Prostate gland (tissue), 2 donors: ENCODE data around the gene C17orf107. TPM values are rescaled to one million over a fixed set of nuclear protein-coding genes. Genes with fewer than 3 reads are reported as not detected.

Experiments
- DNase-seq: peaks from one replicate; pipeline ENCODE4 v3.0.0-alpha.2; 2019; ENCODE audit warnings: low spot score
- H3K27ac ChIP-seq, 2 donors: fragments of 200-600 bp; sonication (generic); 2 replicates each; pipeline ENCODE4 v1.5.1; 2017 to 2019
- H3K27me3 ChIP-seq: fragments of 200-600 bp; sonication (generic); replicated peaks from 2 replicates; pipeline ENCODE4 v1.5.1; 2019; ENCODE audit not compliant: insufficient read depth
- H3K36me3 ChIP-seq, 2 donors: fragments of 200-600 bp; sonication (generic); 1 replicate in 1 of 2; 2 replicates in 1 of 2; pipeline versions ENCODE4 v1.5.1 to v1.8.1; 2017 to 2019
- H3K4me1 ChIP-seq: fragments of 200-600 bp; sonication (generic); replicated peaks from 2 replicates; pipeline ENCODE4 v1.5.1; 2019
- H3K4me3 ChIP-seq, 2 donors: fragments of 200-600 bp; sonication (generic); 2 replicates each; pipeline ENCODE4 v1.5.1; 2017 to 2019
- H3K9me3 ChIP-seq: fragments of 200-600 bp; sonication (generic); 2 replicates; pipeline ENCODE4 v1.5.1; 2017
- POLR2A ChIP-seq: fragments of 450-650 bp; IDR thresholded peaks from one replicate; pipeline ENCODE4 v1.6.1; 2016; ENCODE audit warnings: antibody characterized with exemption, mild to moderate bottlenecking
- POLR2AphosphoS5 ChIP-seq: sonication (generic); formaldehyde crosslinking; IDR thresholded peaks from one replicate; pipeline ENCODE4 v1.6.1; 2017; ENCODE audit warnings: antibody characterized with exemption
- WGBS: methylation state at CpG from one replicate; pipeline ENCODE4 v1.1.5; 2018; 5-methylcytosine and 5-hydroxymethylcytosine counted together
- intact Hi-C: fragments of 100-400 bp; cut with DNase I; formaldehyde crosslinking; loops from one replicate; pipeline ENCODE4 v1.14.2; 2022
- total RNA-seq, 2 donors: library from RNA; depleted of rRNA; stranded (reverse); fragments of >200 nt; gene quantifications; one replicate each; pipeline ENCODE4 v1.1.0, GENCODE V29; 2016
- TF ChIP-seq, protein P1 (sequence below), 4 experiments: fragments of 200-600 bp in 2 of 4; fragments of 450-650 bp in 2 of 4; sonication (generic) in 2 of 4; IDR thresholded peaks; 1 replicate in 3 of 4; 2 replicates in 1 of 4; pipeline ENCODE4 v1.5.1; 2016 to 2019; ENCODE audit warnings: antibody characterized with exemption in 4 of 4, mild to moderate bottlenecking in 2 of 4, moderate library complexity in 2 of 4

C17orf107 gene
- total RNA-seq, 2 donors from 2014 or later = 2.4 to 15.4 TPM

DNA sequence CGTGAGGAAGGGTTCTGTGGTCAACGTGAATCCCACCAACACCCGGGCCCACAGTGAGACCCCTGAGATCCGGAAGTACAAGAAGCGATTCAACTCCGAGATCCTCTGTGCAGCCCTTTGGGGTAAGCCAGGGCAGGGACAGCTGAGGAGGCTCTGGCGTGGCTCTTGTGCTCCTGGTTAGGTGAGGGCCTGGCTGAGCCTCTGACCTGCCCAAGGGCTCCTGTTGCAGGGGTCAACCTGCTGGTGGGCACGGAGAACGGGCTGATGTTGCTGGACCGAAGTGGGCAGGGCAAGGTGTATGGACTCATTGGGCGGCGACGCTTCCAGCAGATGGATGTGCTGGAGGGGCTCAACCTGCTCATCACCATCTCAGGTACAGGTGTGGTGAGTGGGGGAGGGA lies 4.2 kb upstream of the C17orf107 start:
- no peak overlapping the region for H3K4me3 ChIP-seq
- H3K27me3 ChIP-seq = no peaks in the 10 kb centered on the region
- H3K4me1 ChIP-seq = no peaks in the 10 kb centered on the region
- intact Hi-C loops = no loop called here
- DNase-seq = no peak
- TF ChIP-seq, protein P1, sequence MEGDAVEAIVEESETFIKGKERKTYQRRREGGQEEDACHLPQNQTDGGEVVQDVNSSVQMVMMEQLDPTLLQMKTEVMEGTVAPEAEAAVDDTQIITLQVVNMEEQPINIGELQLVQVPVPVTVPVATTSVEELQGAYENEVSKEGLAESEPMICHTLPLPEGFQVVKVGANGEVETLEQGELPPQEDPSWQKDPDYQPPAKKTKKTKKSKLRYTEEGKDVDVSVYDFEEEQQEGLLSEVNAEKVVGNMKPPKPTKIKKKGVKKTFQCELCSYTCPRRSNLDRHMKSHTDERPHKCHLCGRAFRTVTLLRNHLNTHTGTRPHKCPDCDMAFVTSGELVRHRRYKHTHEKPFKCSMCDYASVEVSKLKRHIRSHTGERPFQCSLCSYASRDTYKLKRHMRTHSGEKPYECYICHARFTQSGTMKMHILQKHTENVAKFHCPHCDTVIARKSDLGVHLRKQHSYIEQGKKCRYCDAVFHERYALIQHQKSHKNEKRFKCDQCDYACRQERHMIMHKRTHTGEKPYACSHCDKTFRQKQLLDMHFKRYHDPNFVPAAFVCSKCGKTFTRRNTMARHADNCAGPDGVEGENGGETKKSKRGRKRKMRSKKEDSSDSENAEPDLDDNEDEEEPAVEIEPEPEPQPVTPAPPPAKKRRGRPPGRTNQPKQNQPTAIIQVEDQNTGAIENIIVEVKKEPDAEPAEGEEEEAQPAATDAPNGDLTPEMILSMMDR (IDR thresholded peaks at IDR 0.05) = no peak
- no peak for TF ChIP-seq POLR2AphosphoS5
- no peak for TF ChIP-seq POLR2A
- H3K36me3 ChIP-seq = peaks cover 9 to 37% of the 10 kb centered on the region in 2 donors
- WGBS = 87% methylated on average over 13 of the region's 13 CpGs
- H3K9me3 ChIP-seq = no peaks in the 10 kb centered on the region
- H3K27ac ChIP-seq = no peak overlapping the region

DNA sequence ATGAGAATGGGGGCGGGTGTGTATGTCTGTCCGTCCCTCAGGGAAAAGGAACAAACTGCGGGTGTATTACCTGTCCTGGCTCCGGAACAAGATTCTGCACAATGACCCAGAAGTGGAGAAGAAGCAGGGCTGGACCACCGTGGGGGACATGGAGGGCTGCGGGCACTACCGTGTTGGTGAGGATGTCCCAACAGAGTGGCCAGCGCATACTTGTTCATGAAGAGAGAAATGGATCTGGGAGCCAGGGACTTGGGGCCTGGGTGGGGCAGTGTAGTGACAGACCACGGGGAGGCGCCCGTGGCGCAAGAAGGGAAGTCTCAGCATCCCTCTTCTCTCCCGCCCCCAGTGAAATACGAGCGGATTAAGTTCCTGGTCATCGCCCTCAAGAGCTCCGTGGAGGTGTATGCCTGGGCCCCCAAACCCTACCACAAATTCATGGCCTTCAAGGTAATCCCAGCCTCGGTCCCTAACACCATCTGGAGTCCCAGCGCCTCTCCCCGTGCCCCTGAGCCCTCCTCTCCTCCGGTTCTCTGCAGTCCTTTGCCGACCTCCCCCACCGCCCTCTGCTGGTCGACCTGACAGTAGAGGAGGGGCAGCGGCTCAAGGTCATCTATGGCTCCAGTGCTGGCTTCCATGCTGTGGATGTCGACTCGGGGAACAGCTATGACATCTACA lies 3.5 kb upstream of the C17orf107 start:
- peaks cover 9 to 30% of the 10 kb centered on the region in 2 donors for H3K36me3 ChIP-seq
- H3K27me3 ChIP-seq = no peaks in the 10 kb centered on the region
- DNase-seq = no peak
- H3K9me3 ChIP-seq = no peaks in the 10 kb centered on the region
- 64% methylated on average over 24 of the region's 27 CpGs for WGBS
- intact Hi-C loops = no loop called here
- no peak overlapping the region for H3K4me3 ChIP-seq
- no peaks in the 10 kb centered on the region for H3K4me1 ChIP-seq
- TF ChIP-seq, protein P1 (IDR thresholded peaks at IDR 0.05) = no peak
- TF ChIP-seq POLR2A (no peak), POLR2AphosphoS5 (no peak)
- no peak overlapping the region for H3K27ac ChIP-seq

DNA sequence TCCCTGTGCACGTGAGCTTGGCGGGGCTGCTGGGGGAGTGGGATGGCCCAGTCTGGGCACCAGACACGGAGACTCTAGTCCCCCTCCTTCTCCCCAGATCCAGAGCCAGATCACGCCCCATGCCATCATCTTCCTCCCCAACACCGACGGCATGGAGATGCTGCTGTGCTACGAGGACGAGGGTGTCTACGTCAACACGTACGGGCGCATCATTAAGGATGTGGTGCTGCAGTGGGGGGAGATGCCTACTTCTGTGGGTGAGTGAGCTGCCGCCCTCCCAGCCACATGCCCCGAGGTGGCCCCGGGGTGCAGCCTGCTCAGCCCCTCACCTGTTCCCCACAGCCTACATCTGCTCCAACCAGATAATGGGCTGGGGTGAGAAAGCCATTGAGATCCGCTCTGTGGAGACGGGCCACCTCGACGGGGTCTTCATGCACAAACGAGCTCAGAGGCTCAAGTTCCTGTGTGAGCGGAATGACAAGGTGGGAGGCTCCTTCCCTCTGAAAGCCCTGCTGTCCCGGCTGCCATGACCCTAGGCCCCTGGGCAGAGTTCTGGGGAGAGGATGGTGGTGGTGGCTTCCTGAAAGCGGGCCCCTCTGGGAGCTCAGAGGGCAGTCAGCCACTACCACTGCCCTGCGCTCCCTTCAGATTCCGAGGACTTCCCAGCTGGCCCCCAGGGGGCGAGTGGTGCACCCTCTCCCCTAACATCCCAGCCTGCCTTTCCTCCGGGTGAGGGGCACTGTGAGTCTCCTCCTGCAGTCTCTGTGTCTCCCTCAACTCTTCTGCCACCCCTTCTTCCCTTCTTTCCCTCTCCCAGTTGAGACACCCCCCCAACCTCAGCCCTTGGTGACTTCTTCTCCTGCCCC lies 2.8 kb upstream of the C17orf107 start:
- DNase-seq = no peak
- 84% methylated on average over 27 of the region's 27 CpGs for WGBS
- intact Hi-C loops = no loop called here
- Histone ChIP-seq H3K9me3 (no peaks in the 10 kb centered on the region), H3K4me3 (no peak overlapping the region), H3K27me3 (no peaks in the 10 kb centered on the region), H3K27ac (no peak overlapping the region), H3K36me3 (peaks cover 9 to 24% of the 10 kb centered on the region in 2 donors), H3K4me1 (no peaks in the 10 kb centered on the region)
- TF ChIP-seq, protein P1 (IDR thresholded peaks at IDR 0.05) = no peak
- TF ChIP-seq POLR2AphosphoS5 = no peak
- TF ChIP-seq POLR2A = no peak

DNA sequence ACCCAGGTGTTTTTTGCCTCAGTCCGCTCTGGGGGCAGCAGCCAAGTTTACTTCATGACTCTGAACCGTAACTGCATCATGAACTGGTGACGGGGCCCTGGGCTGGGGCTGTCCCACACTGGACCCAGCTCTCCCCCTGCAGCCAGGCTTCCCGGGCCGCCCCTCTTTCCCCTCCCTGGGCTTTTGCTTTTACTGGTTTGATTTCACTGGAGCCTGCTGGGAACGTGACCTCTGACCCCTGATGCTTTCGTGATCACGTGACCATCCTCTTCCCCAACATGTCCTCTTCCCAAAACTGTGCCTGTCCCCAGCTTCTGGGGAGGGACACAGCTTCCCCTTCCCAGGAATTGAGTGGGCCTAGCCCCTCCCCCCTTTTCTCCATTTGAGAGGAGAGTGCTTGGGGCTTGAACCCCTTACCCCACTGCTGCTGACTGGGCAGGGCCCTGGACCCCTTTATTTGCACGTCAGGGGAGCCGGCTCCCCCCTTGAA lies 2.1 kb upstream of the C17orf107 start:
- H3K4me1 ChIP-seq = no peaks in the 10 kb centered on the region
- DNase-seq = no peak
- intact Hi-C loops = no loop called here
- H3K27ac ChIP-seq = no peak overlapping the region
- TF ChIP-seq, protein P1 (IDR thresholded peaks at IDR 0.05) = no peak
- no peak for TF ChIP-seq POLR2AphosphoS5
- no peak for TF ChIP-seq POLR2A
- 79% methylated on average over 10 of the region's 10 CpGs for WGBS
- H3K9me3 ChIP-seq = no peaks in the 10 kb centered on the region
- H3K36me3 ChIP-seq = peaks cover 9 to 24% of the 10 kb centered on the region in 2 donors
- no peak overlapping the region for H3K4me3 ChIP-seq
- no peaks in the 10 kb centered on the region for H3K27me3 ChIP-seq
